GM18909 (cell line): Measurements from ENCODE around the gene XCR1.
"Not testable (repeated sequence)": the region's sequence is repeated elsewhere in the genome, so short reads cannot be mapped to it uniquely, and the experiment has no call there.

Experiments
- ATAC-seq: cut with Tn5 transposase; IDR thresholded peaks from one replicate; pipeline ENCODE4 v1.9.1; 2021; ENCODE audit warnings: mild to moderate bottlenecking; ENCODE audit not compliant: unreplicated experiment, poor library complexity

XCR1 gene, protein sequence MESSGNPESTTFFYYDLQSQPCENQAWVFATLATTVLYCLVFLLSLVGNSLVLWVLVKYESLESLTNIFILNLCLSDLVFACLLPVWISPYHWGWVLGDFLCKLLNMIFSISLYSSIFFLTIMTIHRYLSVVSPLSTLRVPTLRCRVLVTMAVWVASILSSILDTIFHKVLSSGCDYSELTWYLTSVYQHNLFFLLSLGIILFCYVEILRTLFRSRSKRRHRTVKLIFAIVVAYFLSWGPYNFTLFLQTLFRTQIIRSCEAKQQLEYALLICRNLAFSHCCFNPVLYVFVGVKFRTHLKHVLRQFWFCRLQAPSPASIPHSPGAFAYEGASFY

DNA sequence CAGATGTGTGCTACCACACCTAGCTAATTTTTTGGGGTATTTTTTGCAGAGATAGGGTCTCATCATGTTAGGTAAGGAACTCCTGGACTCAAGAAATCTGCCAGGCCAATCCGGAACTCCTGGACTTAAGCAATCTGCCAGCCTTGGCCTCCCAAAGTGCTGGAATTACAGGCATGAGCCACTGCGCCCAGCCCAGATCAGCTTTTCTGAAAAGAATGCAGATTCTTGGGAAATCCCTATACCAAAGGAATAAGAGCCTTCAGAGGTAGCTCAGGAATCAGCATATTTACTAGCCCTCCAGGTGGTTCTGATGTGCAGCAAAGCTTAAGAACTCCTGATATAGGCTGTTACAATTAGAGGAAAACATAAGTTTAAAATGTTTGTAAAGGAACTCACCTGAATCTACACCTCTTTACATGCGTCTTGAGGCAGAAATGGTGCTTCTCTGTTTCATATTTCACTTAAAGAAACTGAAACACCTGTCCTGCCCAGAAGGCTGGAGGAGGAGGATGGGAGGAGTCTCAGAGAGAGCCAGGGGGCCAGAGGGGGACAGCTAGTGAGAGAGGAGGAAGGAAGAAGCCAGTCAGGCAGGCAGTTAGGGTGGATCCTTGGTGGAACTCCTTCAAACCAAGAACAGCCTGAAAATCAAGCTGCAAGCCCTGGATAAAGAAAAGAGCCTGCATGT, at the start of gene XCR1:
Gene XCR1 (minus strand): TSS at position 463 of the 685 bp plus-strand sequence. CDS start 5,536 bp downstream, outside the sequence.
- ATAC-seq: no peak

DNA sequence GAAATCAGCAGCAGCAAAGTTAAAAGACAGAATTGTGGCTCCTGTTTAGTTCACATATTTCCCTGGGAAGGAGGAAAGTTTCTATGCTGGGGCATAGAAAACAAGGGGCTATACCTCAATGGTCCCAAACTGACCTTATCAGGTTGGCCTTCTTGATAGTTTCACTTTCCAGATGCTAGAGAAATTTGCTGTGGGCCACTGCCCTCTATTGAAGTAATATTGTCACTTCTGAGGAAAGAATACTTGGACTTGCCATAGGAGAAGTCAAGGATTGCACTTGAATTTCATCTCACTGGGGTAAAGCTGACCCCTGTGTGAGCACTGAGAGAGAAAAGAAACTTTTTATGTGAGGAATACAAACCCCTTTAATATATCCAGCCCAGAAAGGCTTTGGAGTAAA, 49.3 kb upstream of the XCR1 start:
- ATAC-seq: no peak

DNA sequence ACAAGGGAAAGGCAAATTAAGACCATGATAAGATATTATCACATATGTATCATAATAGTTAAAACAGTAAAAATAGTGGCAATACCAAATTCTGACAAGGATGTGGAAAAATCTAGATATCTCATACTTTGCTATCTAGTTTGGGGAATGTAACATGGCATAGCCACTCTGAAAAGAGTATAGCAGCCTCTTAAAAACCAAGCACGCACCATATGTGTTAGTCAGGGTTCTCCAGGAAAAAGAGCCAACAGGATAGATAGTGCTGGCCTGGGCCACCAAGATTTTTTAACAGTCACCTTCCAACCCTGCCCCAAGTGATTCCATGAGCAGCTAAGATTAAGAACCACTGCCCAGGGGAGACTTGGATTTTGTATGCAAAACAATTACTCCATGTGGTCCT, 48.5 kb upstream of the XCR1 start:
- ATAC-seq: no peak

DNA sequence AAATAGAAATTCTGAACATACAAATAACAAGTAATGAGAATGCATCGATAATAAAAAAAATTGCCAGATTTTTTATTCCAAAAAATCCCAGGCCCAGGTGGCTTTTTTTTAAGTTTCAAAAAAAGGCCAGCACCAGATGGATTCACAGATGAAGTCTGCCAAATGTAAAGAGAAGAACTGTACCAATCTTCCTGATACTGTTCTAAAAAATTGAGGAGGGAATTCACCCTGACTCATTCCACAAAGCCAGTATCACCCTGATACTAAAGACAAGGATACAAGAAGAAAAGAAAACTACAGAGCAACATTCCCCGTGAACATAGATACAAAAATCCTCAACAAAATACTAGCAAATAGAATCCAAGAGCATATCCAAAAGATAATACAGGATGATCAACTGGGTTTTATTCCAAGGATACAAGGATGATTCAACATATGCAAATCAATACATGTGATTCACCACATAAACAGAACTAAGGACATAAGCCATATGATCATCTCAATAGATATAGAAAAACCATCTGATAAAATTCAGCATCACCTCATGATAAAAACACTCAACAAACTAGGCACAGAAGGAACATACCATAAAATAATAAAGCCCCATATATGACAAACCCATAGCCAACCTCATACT, 44.1 kb upstream of the XCR1 start:
- no peak for ATAC-seq

DNA sequence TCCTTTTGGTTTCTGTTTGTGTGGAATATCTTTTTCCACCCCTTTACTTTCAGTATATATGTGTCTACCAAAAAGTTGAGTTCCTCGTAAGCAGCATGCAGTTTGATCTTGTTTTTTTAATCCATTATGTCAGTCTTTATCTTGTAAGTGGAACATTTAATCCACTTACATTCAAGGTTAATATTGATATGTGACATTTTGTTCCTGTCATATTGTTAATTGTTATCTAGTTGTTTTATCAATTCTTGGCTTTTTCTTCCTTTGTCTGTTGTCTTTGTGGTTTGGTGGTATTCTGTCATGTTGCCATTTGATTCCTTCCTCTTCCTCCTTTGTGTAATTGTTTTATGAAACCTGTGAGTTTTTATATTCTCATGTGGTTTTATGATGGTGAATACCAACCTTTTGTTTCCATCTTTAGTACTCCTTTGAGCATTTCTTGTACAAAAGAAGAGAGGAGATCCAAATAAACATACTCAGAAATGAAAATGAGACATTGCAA, 43.4 kb upstream of the XCR1 start:
- ATAC-seq: no peak

DNA sequence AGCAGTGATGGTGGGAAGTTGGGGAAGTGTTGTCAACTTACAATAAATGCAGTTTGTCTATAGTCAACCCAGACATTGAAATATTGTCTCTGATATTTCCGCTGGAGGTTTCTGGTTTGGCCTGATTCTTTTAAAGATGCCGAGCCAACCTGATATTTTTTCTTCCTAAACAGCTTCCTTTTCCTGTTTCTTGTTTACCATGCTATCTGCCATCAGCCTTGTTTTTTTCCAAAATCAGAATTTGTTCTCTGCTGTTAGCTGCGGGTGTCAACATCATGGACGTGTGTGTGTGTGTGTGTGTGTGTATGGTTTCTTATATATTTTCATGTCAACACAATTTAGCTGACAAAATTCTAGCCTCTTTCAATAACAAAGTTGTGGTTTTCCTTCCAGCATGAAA, 41.2 kb upstream of the XCR1 start:
- ATAC-seq: no peak

DNA sequence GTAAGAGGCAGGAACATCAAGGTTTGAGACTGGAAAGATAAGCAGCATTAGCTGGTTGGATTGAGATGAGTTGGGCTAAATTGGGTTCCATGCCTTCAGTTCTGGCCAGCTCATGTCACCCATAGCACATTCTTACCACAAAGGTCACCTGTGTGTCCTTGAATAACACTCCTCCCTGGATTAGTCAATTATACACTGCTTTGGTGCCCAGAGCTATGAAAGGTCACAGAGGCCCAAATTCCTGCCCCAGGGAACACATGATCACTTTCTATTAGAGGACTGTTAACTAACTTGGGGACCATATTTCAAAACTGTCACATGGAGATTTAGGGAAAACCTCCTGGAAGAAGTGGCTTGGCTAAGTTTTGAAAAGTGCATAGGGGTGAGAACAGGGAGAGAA, 40.1 kb upstream of the XCR1 start:
- ATAC-seq: no peak

DNA sequence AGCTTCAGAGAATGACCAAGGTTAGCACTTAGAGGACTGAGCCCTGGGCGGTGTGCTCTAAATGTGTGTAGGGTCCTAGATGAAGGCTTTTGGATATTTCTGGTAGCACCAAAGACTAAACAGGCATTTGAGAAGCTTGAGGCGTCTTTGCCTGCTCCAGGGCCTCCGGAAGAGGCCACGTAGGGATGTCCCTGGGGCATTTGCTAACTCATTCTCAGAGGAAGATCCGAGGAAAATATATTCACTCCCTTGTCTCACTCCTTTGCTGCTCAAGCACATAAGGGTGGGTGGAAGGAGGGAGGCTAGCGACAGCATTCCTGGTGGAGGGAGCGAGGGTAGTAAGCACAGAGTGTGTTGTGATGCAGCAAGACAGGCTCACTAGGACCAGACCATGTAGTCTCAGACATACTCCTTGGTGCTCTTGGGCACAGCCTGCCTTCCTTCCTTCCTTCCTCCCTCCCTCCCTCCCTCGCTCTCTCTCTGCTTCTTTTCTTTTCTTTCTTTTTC, 38.5 kb upstream of the XCR1 start:
- ATAC-seq: no peak

DNA sequence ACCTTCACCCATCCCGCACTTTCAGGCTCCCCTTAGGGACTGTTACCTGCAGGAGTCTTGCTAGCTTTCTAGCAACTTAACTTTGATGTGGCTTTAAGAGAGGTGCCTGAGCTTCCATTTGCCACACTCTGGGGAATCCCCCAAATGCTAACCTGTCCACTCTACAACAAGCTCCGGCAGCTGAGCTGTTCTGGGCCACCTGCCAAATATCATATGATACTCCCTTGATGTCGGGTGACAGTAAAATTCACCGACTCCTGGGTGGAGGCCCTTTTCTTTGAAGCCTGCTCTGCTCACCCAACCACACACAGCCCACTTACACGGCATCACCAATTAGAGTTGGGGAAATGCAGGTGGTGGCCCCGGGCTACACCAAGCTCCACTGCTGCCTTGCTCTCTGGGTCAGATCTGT, 38.0 kb upstream of the XCR1 start:
- peak; percentile 40 for ATAC-seq

DNA sequence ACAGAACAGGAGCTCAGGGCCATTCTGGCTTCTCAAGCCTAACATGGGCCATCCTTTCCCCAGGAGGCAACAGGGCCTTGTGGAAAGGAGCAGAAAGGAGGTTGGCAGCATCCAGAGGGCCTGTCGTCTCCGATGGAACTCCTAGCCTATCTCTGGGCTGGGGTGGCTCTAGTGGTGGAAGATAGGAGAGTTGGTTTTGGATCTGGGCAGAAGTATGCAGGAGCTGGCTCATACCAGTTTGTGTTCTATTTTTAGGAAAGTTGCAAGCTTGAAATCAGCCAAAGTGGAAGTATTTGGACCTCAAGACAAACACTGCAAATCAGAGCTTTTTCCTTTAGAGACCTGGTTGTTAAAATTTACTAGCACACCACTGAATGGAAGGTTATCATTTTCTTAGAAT, 35.4 kb upstream of the XCR1 start:
- no peak for ATAC-seq

DNA sequence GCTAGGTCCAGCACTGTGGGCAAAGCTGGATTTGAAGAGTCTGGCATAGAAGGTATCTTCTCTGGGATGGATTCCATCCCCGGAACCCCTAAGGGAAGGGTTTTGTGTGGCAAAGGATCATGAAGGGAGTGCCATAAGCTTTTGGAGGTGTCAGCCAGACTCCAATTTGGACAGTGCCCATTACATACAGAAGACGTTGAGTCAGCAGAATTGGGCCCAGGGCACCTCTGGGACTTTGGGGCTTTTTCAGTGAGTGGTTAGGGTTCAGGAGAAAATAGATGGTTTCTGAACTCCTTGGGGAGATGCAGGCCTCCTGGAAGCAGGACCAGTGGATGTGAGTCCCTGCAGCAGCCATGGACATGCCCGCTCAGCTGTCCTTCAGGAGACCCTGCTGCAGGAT, 34.6 kb upstream of the XCR1 start:
- ATAC-seq: no peak

DNA sequence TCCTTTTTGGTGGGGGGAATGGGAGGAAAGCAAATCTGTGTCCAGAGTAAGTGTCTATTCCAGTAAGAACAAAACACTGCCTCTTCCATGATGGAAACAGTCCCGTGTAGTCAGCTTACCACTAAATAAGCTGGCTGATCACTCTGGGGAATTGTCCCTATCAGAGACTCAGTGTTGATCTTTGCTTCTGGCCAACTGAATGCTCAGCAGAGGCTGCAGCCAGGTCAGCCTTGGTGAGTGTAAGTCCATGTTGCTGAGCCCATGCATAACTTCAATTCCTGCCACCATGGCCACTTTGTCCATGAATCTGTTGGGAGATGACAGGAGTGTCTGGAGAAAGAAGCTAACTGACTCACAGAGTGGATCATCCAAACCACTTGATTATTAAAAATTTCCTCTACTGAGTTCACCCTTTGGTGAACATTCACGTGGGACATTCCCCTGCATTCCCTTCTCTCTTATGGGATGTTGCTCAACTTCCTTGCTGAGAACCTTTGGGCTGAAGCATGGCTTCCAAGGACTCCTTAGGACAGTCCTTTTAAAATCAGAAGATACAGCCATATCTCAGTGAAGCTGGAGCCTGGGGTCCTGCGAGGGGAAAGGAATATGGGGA, 33.9 kb upstream of the XCR1 start:
- ATAC-seq: no peak

DNA sequence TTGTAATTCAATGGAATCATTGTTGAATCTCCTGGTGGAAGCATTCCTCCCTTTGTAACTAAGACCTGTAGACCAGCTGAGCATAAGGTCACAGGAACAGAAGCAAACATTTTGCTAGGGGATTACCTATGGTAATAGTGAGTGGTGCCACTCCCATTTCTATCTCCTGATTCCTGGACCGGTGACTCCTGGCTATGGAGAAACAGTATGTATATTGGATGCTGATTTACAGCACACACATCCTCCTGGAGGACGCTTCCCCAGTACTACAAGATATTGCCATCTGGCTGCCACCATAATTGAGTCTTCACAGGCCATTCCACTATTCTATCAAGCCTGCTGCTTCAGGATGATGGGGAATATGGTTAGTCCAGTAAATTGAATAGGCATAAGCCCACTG, 33.3 kb upstream of the XCR1 start:
- ATAC-seq: no peak

DNA sequence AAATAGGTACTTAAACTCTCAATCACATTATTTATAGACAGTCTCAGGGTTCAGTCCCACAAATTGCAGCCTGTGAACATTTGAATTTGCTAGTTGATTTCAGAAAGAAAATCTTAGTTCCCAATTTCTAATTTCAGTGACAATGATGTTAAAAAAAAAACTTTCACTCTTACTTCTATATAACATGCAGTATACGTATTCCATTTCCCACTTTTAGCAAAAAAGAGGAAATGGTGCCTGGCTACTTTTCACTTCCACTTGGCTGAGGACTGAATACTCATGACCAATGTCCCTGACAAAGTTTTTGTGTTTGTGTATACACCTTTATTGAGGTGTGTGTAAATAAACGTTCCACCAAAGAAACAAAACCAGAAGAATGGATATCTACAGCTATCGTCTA, 32.1 kb upstream of the XCR1 start:
- ATAC-seq: no peak

DNA sequence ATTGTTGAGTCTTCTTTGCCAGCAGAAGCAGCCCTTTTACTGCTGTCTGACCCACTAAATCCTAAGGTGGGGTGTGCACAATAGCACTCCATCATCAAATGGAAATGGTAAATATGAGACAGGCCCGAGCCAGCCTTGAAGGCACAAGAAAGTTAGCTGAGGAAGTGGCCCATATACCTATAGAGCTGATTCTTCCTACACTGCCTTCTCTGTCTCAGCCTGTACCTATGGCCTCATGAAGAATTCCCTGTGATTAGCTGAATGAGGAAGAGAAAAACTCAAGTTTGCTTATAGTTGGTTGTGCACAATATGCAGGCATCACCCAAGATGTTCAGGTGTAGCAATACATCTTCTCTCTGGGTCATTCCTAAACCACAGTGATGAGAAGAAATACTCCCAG, 31.7 kb upstream of the XCR1 start:
- ATAC-seq: no peak

DNA sequence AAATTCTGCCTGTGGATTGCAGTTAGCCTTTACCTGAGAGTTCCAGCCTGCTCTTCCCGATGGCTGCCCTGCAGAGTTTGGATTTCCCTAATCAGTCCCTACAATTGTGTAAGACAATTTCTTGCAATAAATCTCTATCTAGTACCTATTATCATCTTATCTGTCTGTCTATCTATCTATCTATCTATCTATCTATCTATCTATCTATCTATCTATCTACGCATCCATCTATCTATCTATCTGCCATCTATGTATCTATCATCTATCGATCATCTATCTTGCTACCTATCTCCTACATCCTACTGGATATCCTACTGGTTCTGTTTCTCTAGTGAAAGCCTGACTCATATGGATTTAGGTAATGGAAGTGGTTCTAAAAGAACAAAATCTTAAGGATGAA, 30.4 kb upstream of the XCR1 start:
- ATAC-seq: no peak

DNA sequence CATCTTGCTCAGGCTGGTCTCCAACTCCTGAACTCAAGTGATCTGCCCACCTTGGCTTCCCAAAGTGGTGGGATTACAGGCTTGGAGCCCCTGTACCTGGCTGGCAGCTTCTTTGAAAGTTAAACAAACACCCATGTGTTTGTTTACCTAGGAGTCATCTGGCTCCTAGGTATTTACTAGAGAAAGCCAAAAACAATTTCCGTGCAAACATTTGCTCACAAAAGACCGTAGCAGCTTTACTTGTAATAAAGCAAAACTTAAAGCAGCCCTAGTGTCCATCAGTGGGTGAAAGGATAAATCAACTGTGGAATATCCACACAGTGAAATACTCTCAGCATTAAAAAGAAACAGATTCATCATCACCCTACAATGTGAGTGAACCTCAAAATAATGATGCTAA, 29.4 kb upstream of the XCR1 start:
- no peak for ATAC-seq

DNA sequence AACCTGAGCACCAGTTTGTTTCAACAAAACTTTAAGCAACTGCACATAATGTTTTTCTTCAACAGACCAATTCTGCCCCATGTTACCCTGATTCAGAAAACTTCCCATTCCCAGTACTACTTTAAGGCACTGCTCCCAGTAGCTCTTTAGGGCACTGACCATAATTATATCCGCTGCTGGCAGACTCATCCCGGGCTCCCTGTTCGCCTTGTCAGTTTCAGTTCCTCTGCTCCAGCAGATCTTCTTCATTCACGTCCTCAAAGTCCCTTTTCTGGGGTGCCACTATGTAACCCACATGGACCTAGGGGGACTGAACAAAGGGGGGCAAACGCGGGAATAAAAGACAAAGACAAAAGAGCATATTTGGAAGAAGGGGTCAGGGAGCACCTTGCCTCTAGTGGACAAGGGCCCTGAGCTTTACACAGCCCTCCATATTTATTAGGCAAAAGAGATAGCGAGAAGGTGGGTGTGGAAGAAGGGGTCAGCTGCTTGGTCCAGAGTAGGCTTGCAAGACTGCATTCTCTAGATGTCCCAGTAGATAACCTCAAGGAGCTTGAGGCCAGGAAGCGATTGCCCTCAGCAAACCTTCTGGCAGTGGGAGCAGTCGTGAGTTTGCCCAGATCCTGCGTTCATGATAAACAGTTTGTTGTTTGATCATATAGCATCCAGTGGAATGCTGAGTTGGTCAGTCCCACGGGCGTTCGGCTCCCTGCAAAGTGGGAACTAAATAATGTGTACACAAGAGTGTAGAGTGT, 26.7 kb upstream of the XCR1 start:
- ATAC-seq: not testable (repeated sequence)

DNA sequence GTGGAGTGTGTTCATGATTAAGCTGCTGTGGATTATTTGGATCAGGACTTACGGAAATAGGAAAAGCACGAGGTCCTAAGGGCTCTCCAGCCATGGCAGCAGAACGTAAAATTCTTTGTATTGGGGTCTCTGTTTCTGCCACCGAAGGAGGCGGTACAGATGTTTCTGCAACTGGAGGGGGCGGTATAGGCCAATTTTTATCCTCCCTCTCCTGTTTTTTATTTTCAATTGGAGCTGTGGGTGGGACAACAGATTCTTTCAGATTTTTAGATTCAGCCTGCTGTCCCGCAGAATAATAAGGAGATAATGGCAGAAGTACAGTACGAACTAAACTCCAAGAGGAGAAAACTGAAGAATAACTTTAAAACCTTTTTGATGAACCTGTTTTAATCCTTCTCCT, 26.0 kb upstream of the XCR1 start:
- not testable (repeated sequence) for ATAC-seq

DNA sequence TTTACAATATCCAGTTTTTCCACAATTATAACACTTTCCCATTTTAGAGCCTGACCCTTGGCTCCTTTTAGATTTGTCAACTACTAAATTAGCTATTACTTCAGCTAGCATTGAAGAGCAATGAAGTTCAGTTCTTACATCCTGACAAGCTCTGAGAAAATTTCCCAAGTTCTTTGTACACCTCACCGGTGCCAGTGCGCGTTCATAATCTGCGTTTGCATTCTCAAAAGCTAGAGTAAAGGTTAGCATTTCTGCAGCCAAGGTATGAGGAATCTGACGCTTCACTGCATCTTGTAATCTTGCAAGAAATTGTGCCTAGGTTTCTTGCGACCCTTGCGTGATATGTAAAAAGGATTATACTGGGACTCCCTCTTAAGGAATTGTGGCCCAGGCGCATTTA, 25.2 kb upstream of the XCR1 start:
- no peak for ATAC-seq
